GM19328 (cell line): ENCODE data around the gene KRT6A.

Experiments used
- ATAC-seq: cut with Tn5 transposase; IDR thresholded peaks from one replicate; pipeline ENCODE4 v1.9.1; 2021; ENCODE audit warnings: mild to moderate bottlenecking, moderate library complexity; ENCODE audit not compliant: unreplicated experiment

The KRT6A gene

GRCh38 chr12:52493172-52493571 lies at the start of gene KRT6A:
KRT6A (minus strand) TSS chr12:52493257; CDS start chr12:52493188, 69 bp downstream.
- no peak for ATAC-seq

GRCh38 chr12:52542157-52542556 lies 49.1 kb upstream of the KRT6A start:
- ATAC-seq, result no peak

GRCh38 chr12:52541709-52542108 lies 48.7 kb upstream of the KRT6A start:
- ATAC-seq, result no peak

- no peak for ATAC-seq
These were observed 47.5 kb upstream of the KRT6A start for GRCh38 chr12:52540531-52540930.

- ATAC-seq, result no peak
These were observed 46.7 kb upstream of the KRT6A start for GRCh38 chr12:52539821-52540173.

- ATAC-seq, result no peak
These were observed 46.2 kb upstream of the KRT6A start for GRCh38 chr12:52539083-52539820.

- no peak for ATAC-seq
These were observed 44.0 kb upstream of the KRT6A start for GRCh38 chr12:52537101-52537500.

GRCh38 chr12:52535574-52535973 lies 42.5 kb upstream of the KRT6A start:
- ATAC-seq, result no peak

- no peak for ATAC-seq
These were observed 41.4 kb upstream of the KRT6A start for GRCh38 chr12:52534482-52534881.

- ATAC-seq, result no peak
These were observed 40.8 kb upstream of the KRT6A start for GRCh38 chr12:52533686-52534470.

- no peak for ATAC-seq
These were observed 39.6 kb upstream of the KRT6A start for GRCh38 chr12:52532636-52533035.

GRCh38 chr12:52531566-52532300 lies 38.7 kb upstream of the KRT6A start:
- no peak for ATAC-seq

GRCh38 chr12:52530905-52531304 lies 37.8 kb upstream of the KRT6A start:
- no peak for ATAC-seq

- no peak for ATAC-seq
These were observed 37.3 kb upstream of the KRT6A start for GRCh38 chr12:52530366-52530765.

- no peak for ATAC-seq
These were observed 36.8 kb upstream of the KRT6A start for GRCh38 chr12:52529846-52530245.

- ATAC-seq, result no peak
These were observed 36.4 kb upstream of the KRT6A start for GRCh38 chr12:52529417-52529816.

- no peak for ATAC-seq
These were observed 35.6 kb upstream of the KRT6A start for GRCh38 chr12:52528641-52529143.

- no peak for ATAC-seq
These were observed 34.2 kb upstream of the KRT6A start for GRCh38 chr12:52527121-52527800.

- no peak for ATAC-seq
These were observed 33.5 kb upstream of the KRT6A start for GRCh38 chr12:52526511-52526951.

- ATAC-seq, result no peak
These were observed 32.8 kb upstream of the KRT6A start for GRCh38 chr12:52525661-52526499.
